ENCODE data around the gene CORO2B. TPM values are rescaled to one million over a fixed set of nuclear protein-coding genes. Genes with fewer than 3 reads are reported as not detected.

Gene CORO2B
- total RNA-seq, 4 donors from 2014 or later: 0.80 to 4.5 (median 2.3) TPM

- WGBS, 2 donors: 37 to 52% methylated on average over 7 to 8 of the region's 8 CpGs
- intact Hi-C loops (cut with DNase I; ENCODE audit: low total_unique reads): no loop called here
- TF ChIP-seq POLR2A (IDR thresholded peaks at IDR 0.05): no peak
- H3K4me3 ChIP-seq (ENCODE audit: low read depth, poor library complexity, severe bottlenecking): no peak overlapping the region
- DNase-seq (ENCODE audit: low spot score in 2 of 2): peak in 1 of 2 donors; percentile 83
Measured at GRCh38 chr15:68640791-68641331, 62.1 kb downstream of the CORO2B start.

- H3K4me3 ChIP-seq (ENCODE audit: low read depth, poor library complexity, severe bottlenecking): no peak overlapping the region
- intact Hi-C loops (cut with DNase I; ENCODE audit: low total_unique reads): no loop called here
- WGBS, 2 donors: 78 to 81% methylated on average over 7 of the region's 7 CpGs
- TF ChIP-seq POLR2A (IDR thresholded peaks at IDR 0.05) (no peak), CTCF (IDR thresholded peaks at IDR 0.05) (no peak)
- peak in 1 of 2 donors; percentile 83 for DNase-seq (ENCODE audit: low spot score in 2 of 2)
Measured at GRCh38 chr15:68641376-68641775, 62.6 kb downstream of the CORO2B start.

- peak in 1 of 2 donors; percentile 83 for DNase-seq (ENCODE audit: low spot score in 2 of 2)
- TF ChIP-seq POLR2A (IDR thresholded peaks at IDR 0.05) (no peak), CTCF (IDR thresholded peaks at IDR 0.05) (no peak)
- WGBS, 2 donors: 78 to 79% methylated on average over 5 of the region's 5 CpGs
- H3K4me3 ChIP-seq (ENCODE audit: low read depth, poor library complexity, severe bottlenecking): no peak overlapping the region
- intact Hi-C loops (cut with DNase I; ENCODE audit: low total_unique reads): no loop called here
Measured at GRCh38 chr15:68642491-68642845, 63.7 kb downstream of the CORO2B start.

GRCh38 chr15:68643216-68643830 lies 64.5 kb downstream of the CORO2B start:
- TF ChIP-seq CTCF (IDR thresholded peaks at IDR 0.05) (no peak), POLR2A (IDR thresholded peaks at IDR 0.05) (no peak)
- no peak overlapping the region for H3K4me3 ChIP-seq (ENCODE audit: low read depth, poor library complexity, severe bottlenecking)
- DNase-seq (ENCODE audit: low spot score in 2 of 2): peak in 1 of 2 donors; percentile 74
- 81 to 86% methylated on average over 5 of the region's 5 CpGs for WGBS, 2 donors
- intact Hi-C loops (cut with DNase I; ENCODE audit: low total_unique reads): no loop called here

- 62 to 69% methylated on average over 8 of the region's 8 CpGs for WGBS, 2 donors
Measured at GRCh38 chr15:68644083-68644904, 65.5 kb downstream of the CORO2B start.

More at GRCh38 chr15:68644083-68644904, 65.5 kb downstream of the CORO2B start:
- DNase-seq (ENCODE audit: low spot score in 2 of 2): peak in 1 of 2 donors; percentile 34
- TF ChIP-seq CTCF (IDR thresholded peaks at IDR 0.05) (no peak), POLR2A (IDR thresholded peaks at IDR 0.05) (no peak)
- H3K4me3 ChIP-seq (ENCODE audit: low read depth, poor library complexity, severe bottlenecking): no peak overlapping the region
- intact Hi-C loops (cut with DNase I; ENCODE audit: low total_unique reads): no loop called here
